EL (cell line): Measurements from ENCODE around the gene NHS.

Experiments used
- DNase-seq: peaks from one replicate; pipeline ENCODE4 v3.0.0-alpha.2; 2016

The NHS gene

GRCh38 chrX:17632942-17633341, 257.9 kb downstream of the NHS start:
- DNase-seq, result peak; percentile 19

- DNase-seq, result no peak
Measured at GRCh38 chrX:17633546-17633945, 258.5 kb downstream of the NHS start.

DNA sequence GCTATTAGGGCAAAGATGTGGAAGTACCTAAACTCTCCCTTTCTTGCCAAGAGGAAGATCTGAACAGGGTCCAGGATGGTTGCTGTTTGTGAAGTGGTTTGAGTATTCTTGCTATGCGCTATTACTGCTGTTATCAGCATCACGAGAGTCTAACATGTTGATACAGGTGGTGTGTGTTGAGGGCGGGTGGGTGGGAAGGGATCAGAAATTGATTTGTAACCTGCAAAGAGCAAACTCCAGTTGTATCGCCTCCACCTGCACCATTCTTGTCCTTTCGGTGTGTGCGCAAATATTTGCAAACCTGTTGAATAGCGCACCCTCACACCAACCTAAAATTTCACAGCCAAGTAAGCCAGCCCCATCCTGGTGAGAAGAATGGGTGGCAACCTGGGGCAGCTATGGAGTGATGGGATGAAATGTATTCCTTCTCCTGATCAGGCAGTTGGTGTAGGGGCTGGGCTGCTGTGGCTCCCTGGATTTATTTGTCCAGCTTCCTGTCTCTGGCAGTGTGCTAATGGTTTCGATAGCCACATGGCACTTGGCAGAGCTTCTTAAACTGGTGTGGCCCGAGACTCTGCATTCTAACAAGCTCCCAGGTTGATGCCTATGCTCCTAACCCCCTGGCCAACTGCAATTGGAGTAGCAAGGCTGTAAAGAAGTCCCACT, 259.7 kb downstream of the NHS start:
- no peak for DNase-seq

GRCh38 chrX:17635231-17635630, 260.2 kb downstream of the NHS start:
- no peak for DNase-seq

GRCh38 chrX:17637235-17637634, 262.2 kb downstream of the NHS start:
- DNase-seq, result no peak

- no peak for DNase-seq
Measured at GRCh38 chrX:17638731-17639130, 263.7 kb downstream of the NHS start.

GRCh38 chrX:17642891-17643290, 267.9 kb downstream of the NHS start:
- DNase-seq, result no peak

- no peak for DNase-seq
Measured at GRCh38 chrX:17643528-17643927, 268.5 kb downstream of the NHS start.

- DNase-seq, result no peak
Measured at GRCh38 chrX:17644001-17644400, 269.0 kb downstream of the NHS start.

DNA sequence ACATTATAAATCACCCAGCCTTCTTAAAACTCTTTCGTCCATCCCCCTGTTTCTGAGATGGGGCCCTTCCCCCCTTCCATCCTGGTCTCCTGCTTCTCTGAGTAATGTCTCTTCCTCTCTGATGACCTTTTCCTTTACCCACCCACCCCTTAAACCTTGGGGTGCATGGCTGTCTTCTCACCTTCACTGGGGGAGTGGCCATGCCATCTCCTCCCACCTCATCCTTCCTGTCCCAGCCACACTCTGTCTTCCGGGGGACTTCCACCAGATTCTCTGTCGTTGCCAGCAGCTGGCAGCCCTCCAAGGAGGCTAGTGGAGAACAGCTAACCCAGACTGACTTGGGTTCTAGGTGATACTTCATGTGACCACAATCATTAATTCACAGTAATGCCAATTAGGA, 279.1 kb downstream of the NHS start:
- no peak for DNase-seq

- DNase-seq, result no peak
Measured at GRCh38 chrX:17655211-17656034, 280.4 kb downstream of the NHS start.

- no peak for DNase-seq
Measured at GRCh38 chrX:17656035-17656418, 281.0 kb downstream of the NHS start.

DNA sequence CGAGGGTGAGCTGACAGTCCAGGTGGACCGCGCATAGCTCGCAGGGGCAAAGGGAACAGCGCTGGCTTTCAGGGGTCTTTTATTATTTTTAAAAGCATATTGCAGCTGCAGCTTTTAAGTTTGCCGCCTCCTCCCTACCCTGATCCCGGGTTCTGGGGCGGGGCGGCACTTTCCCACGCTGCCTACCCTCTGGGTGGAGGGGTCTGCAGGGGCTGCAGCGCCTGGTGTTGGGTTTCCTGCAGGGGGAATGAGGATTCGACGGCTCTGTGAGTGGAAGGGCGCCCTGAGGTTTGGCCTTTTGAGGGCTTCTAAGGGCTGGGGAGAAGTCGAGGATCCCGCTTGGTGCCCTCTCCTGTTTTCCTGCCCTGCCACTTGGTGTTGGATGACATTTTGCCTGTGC, 281.6 kb downstream of the NHS start:
- no peak for DNase-seq

GRCh38 chrX:17662391-17662790, 287.4 kb downstream of the NHS start:
- DNase-seq, result no peak

DNA sequence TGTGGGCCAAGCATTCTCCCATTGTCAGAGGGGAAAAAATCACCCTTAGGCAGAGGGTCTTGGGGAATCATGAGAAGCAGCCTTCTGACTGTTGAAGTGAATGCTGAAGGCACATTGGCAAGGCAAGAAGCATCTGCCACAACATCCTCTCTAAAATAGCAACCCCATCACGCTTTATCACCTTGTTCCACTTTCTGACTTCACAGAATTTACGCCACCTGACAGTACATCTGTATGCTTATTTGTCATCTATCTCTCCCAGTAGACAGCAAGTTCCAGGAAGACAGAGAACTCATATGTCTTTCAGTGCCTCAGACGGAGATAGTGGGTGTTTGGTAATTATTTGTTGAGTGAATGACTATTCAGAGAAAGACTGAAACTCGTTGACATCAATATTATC, 293.9 kb downstream of the NHS start:
- DNase-seq, result no peak

GRCh38 chrX:17669458-17669857, 294.5 kb downstream of the NHS start:
- DNase-seq, result no peak

DNA sequence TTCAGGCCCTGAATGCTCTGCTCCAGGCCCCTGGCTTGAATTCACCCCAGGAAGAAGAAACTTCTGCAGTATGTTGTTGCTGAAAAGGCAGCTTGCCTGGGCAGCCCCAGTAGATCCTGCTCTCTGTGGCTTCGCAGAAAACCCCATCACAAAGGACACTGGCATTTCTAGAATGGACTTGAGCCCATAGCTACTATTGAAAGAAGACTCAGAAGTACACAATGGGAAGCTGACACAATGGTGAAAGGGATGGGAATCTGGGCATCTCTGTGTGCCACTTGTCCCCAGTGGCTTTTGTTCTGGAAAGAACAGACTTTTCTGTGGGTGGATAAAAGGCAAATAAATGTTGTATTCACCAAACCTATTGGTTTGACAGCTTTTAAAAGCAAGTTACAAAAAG, 294.9 kb downstream of the NHS start:
- DNase-seq, result no peak

GRCh38 chrX:17670874-17671273, 295.9 kb downstream of the NHS start:
- no peak for DNase-seq

DNA sequence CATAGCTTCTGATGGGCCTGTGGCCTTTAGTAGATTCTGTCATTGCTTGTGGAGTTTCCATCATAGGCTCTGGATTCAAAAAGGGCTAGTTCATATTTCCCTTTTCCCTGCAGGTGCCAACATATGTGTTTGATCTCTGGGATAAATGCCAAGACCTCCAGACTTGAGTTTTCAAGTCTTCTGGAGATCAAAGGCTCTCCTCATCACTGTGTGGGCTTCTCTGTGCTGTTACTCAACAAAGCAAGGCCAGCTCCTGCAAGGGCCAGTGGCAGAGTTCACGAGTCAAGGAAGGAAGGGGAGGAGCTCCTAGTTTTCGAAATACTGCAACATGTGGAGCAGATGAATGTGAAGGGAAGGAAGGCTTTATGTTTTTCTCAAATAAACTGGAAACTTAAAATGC, 299.6 kb downstream of the NHS start:
- no peak for DNase-seq

DNA sequence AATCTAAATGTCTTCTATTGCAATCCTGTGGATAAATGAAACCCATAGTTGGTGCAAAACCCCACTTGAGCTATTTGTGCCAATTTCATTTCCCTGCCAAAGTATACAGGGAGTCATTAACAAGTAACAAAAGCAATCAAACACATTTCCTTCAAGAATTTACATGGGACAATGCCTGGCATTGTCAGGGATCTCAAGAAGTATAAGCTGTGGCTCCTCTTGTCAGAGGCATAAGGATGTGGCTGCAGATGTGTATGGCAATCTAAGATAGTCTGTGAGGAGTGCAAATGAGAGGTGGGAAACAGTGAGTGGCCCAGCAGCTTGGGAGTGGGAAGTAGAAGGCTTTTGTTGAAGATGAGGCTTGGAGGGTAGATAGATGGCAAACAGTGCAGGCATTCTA, 304.3 kb downstream of the NHS start:
- DNase-seq, result no peak

DNA sequence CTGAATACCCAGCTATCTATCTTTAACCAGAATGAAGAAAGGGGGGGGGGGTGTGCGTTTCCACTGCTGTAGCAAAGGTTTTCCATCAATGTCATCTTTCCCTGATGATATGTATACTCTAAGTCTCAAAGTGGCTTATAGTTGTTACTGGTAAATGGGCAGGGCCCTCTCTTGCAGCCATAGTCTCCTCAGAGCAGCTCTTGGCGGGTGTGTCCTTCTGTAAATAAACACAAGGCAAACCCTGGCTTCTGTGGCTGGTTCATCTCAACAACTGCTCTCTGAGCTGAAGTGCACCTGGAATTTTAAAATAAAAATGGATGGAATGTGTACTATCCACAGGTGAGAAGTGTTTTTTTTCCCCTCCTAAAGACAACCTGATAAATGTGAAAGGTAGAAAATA, 304.8 kb downstream of the NHS start:
- no peak for DNase-seq

GRCh38 chrX:17680732-17681413, 305.9 kb downstream of the NHS start:
- DNase-seq, result no peak

- DNase-seq, result no peak
Measured at GRCh38 chrX:17682259-17682658, 307.3 kb downstream of the NHS start.

DNA sequence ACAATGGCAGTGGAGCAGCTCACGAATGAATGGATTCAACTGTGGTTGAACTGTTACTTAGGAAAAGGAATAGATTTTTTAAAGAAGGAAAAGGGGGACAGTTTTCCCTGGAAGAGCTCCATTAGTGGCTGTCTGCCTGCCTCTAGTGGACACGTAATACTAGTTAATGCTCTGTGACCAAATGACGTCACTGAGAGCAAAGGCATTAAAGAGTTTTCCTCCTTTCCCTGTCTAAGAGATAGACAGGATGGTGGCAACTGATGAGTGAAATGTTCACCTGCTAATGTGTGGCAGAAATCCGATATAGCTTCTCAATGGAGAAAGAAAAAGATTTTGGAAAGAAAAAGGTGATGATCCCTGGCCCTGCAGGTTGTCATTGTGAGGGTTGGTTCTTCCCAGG, 310.0 kb downstream of the NHS start:
- DNase-seq, result no peak
